Ishikawa (cell line): Measurements from ENCODE around the gene NWD2.

Experiments used
- EP300 ChIP-seq: IDR thresholded peaks from 2 replicates; pipeline ENCODE4 v1.6.1; 2012; ENCODE audit warnings: borderline replicate concordance
- REST ChIP-seq: IDR thresholded peaks from 2 replicates; pipeline ENCODE4 v1.6.1; 2012; ENCODE audit warnings: low read depth, mild to moderate bottlenecking
- TF ChIP-seq, protein P1 (sequence below): IDR thresholded peaks from 2 replicates; pipeline ENCODE4 v1.6.1; 2012

DNA sequence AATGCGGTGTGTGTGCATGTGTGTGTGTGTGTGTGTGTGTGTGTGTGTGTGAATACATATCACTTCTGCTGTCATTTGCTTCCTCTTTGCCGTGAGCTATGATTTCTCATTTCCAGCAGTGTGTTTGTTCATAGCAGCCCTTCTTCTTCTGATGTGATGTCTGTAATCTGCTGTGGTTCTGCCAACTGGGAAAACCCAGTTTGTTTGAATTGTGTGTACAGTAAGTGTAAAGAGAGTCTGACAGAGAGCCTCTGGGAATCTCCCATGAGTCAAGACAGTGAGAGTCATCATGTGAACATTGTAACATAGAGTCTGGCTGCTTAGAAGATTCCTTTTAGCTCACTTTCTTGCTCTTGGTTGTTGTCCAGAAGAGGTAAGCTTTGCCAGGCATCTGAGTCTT, 8.4 kb upstream of the NWD2 start:
- TF ChIP-seq REST (no peak), EP300 (no peak)
- TF ChIP-seq, protein P1, sequence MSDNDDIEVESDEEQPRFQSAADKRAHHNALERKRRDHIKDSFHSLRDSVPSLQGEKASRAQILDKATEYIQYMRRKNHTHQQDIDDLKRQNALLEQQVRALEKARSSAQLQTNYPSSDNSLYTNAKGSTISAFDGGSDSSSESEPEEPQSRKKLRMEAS, result no peak
